Ascending aorta (tissue), 2 donors: ENCODE measurements around the gene POU2AF3. TPM values are rescaled to one million over a fixed set of nuclear protein-coding genes. Genes with fewer than 3 reads are reported as not detected.
"Not testable (repeated sequence)": the region's sequence is repeated elsewhere in the genome, so short reads cannot be mapped to it uniquely, and the experiment has no call there.

Experiments used
- DNase-seq, 2 donors: peaks; one replicate each; pipeline ENCODE4 v3.0.0-alpha.2; 2019; ENCODE audit warnings: low spot score in 2 of 2
- H3K27ac ChIP-seq, 2 donors: fragments of 200-600 bp; sonication (generic); one replicate each; pipeline ENCODE4 v1.5.1; 2016 to 2017; ENCODE audit warnings: mild to moderate bottlenecking in 1 of 2
- H3K27me3 ChIP-seq: fragments of 200-600 bp; sonication (generic); one replicate; pipeline ENCODE4 v1.5.1; 2017
- H3K36me3 ChIP-seq, 2 donors: fragments of 200-600 bp; sonication (generic); one replicate each; pipeline ENCODE4 v1.5.1; 2016
- H3K4me1 ChIP-seq, 2 donors: fragments of 200-600 bp; sonication (generic); one replicate each; pipeline ENCODE4 v1.5.1; 2016 to 2017; ENCODE audit warnings: mild to moderate bottlenecking in 1 of 2
- H3K4me3 ChIP-seq, 2 donors: fragments of 200-600 bp; sonication (generic); one replicate each; pipeline ENCODE4 v1.5.1; 2016 to 2017; ENCODE audit warnings: mild to moderate bottlenecking in 1 of 2
- H3K9me3 ChIP-seq, 2 donors: fragments of 200-600 bp; sonication (generic); one replicate each; pipeline ENCODE4 v1.5.1; 2016
- intact Hi-C: fragments of 100-400 bp; cut with DNase I; formaldehyde crosslinking; loops from one replicate; pipeline ENCODE4 v1.15.1; 2023
- total RNA-seq: library from RNA; depleted of rRNA; stranded (reverse); fragments of >200 nt; gene quantifications from one replicate; pipeline ENCODE4 v1.1.0, GENCODE V29; 2016
- TF ChIP-seq, protein P1 (sequence below), 3 experiments: fragments of 200-600 bp in 2 of 3; fragments of 450-650 bp in 1 of 3; sonication (generic) in 2 of 3; IDR thresholded peaks; one replicate each; pipeline ENCODE4 v1.5.1; 2016 to 2019; ENCODE audit warnings: antibody characterized with exemption in 3 of 3, mild to moderate bottlenecking in 1 of 3, moderate library complexity in 1 of 3

POU2AF3 gene
- total RNA-seq, 1 donor from 2014 or later = not detected

DNA sequence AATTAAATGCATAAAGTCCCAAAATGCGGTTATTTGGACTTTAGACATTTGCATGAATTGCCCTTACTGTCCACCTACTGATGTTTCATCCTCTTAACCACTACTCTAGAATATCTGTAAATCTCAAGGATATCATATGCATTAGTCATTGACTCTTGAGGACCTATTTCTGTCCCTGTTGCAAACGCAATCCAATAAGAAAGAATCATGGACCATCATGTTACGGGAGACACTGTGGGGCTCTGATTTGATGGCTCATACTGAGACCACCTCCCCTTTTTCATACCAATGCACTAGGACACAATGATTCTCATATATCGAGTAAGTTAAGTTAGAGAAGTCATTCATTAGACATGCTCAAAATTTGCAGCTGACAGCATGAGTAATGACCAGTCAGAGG lies 38.5 kb upstream of the POU2AF3 start:
- Histone ChIP-seq H3K27ac (no peak overlapping the region), H3K9me3 (no peaks in the 10 kb centered on the region), H3K27me3 (no peaks in the 10 kb centered on the region), H3K36me3 (no peaks in the 10 kb centered on the region), H3K4me1 (no peaks in the 10 kb centered on the region), H3K4me3 (no peak overlapping the region)
- DNase-seq = no peak
- TF ChIP-seq, protein P1, sequence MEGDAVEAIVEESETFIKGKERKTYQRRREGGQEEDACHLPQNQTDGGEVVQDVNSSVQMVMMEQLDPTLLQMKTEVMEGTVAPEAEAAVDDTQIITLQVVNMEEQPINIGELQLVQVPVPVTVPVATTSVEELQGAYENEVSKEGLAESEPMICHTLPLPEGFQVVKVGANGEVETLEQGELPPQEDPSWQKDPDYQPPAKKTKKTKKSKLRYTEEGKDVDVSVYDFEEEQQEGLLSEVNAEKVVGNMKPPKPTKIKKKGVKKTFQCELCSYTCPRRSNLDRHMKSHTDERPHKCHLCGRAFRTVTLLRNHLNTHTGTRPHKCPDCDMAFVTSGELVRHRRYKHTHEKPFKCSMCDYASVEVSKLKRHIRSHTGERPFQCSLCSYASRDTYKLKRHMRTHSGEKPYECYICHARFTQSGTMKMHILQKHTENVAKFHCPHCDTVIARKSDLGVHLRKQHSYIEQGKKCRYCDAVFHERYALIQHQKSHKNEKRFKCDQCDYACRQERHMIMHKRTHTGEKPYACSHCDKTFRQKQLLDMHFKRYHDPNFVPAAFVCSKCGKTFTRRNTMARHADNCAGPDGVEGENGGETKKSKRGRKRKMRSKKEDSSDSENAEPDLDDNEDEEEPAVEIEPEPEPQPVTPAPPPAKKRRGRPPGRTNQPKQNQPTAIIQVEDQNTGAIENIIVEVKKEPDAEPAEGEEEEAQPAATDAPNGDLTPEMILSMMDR (IDR thresholded peaks at IDR 0.05) = no peak
- intact Hi-C loops = no loop called here

DNA sequence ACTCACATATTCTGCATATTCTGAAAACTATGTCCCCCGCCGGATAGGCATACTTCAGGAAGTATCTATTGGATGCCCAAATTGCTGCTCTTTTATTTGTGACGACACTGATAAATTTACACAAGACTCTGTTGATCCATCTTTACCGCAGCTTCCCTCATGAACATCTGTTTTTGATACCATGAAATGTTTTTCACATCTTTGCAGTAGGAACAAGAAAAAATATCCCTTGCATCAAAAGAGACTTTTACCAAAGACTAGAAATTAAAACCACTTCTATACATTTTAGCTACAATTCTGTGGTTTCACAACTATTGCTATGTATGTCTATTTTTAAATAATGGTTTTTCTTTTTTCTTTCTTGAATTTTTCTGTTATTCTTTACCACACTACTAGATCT lies 37.5 kb upstream of the POU2AF3 start:
- intact Hi-C loops = no loop called here
- TF ChIP-seq, protein P1 (IDR thresholded peaks at IDR 0.05) = no peak
- Histone ChIP-seq H3K4me3 (no peak overlapping the region), H3K27me3 (no peaks in the 10 kb centered on the region), H3K36me3 (no peaks in the 10 kb centered on the region), H3K4me1 (no peaks in the 10 kb centered on the region), H3K27ac (no peak overlapping the region), H3K9me3 (no peaks in the 10 kb centered on the region)
- no peak for DNase-seq

DNA sequence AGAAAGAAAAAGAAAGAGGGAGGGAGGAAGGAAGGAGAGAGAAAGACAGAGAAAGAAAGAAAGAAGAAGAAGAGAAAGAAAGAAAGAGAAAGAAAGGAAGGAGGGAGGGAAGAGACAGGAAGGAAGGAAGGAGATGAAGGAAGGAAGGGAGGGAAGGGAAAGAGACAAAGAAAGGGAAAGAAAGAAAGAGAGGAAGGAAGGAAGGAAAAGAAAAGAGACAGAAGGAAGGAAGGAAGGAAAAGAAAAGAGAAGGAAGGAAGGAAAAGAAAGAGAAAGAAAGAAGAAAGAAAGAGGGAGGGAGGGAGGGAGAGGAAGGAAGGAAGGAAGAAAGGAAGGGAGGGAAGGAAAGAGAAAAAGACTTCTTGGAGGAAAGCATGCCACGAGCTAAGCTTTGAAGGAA lies 33.7 kb upstream of the POU2AF3 start:
- intact Hi-C loops = no loop called here
- Histone ChIP-seq H3K27ac (no peak overlapping the region), H3K27me3 (no peaks in the 10 kb centered on the region), H3K4me3 (no peak overlapping the region), H3K4me1 (no peaks in the 10 kb centered on the region), H3K36me3 (no peaks in the 10 kb centered on the region), H3K9me3 (no peaks in the 10 kb centered on the region)
- no peak for DNase-seq
- TF ChIP-seq, protein P1 (IDR thresholded peaks at IDR 0.05) = no peak

DNA sequence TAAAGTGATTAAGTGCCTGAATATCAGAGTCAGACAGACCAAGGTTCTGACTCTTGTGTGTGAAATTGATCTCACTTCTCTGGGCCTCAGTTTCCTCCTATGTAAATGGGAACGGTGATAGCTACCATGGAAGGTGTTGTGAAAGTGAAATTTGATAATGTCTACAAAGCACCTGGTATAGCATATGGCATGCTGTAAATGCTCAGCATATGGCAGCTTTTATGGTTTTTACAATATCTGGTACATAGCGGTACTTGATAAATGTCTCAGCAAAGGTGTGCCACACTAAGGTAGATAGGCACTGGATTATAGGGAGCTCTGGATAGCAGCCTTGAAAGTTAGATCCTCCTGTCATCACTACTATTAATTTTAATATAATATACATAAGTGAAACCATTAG lies 32.9 kb upstream of the POU2AF3 start:
- no peaks in the 10 kb centered on the region for H3K27me3 ChIP-seq
- no peak for DNase-seq
- no peaks in the 10 kb centered on the region for H3K9me3 ChIP-seq
- TF ChIP-seq, protein P1 (IDR thresholded peaks at IDR 0.05) = no peak
- H3K4me3 ChIP-seq = no peak overlapping the region
- intact Hi-C loops = no loop called here
- H3K4me1 ChIP-seq = no peaks in the 10 kb centered on the region
- no peaks in the 10 kb centered on the region for H3K36me3 ChIP-seq
- H3K27ac ChIP-seq = no peak overlapping the region

DNA sequence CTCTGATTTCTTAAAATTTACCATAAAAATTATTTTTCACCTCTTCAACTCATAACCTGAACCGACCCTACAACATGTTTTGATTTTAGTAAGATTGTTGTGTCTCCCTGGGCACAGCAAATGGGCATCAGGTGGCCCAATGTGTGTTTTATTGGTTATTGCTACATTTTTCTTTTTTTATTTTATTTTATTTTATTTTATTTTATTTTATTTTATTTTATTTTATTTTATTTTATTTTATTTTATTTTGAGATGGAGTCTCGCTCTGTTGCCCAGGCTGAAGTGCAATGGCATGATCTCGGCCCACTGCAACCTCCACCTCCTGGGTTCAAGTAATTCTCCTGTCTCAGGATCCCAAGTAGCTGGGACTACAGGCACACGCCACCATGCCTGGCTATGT lies 30.0 kb upstream of the POU2AF3 start:
- H3K27me3 ChIP-seq, H3K27ac ChIP-seq, H3K4me1 ChIP-seq, intact Hi-C loops, DNase-seq, H3K36me3 ChIP-seq, H3K4me3 ChIP-seq, H3K9me3 ChIP-seq: not testable (repeated sequence)

DNA sequence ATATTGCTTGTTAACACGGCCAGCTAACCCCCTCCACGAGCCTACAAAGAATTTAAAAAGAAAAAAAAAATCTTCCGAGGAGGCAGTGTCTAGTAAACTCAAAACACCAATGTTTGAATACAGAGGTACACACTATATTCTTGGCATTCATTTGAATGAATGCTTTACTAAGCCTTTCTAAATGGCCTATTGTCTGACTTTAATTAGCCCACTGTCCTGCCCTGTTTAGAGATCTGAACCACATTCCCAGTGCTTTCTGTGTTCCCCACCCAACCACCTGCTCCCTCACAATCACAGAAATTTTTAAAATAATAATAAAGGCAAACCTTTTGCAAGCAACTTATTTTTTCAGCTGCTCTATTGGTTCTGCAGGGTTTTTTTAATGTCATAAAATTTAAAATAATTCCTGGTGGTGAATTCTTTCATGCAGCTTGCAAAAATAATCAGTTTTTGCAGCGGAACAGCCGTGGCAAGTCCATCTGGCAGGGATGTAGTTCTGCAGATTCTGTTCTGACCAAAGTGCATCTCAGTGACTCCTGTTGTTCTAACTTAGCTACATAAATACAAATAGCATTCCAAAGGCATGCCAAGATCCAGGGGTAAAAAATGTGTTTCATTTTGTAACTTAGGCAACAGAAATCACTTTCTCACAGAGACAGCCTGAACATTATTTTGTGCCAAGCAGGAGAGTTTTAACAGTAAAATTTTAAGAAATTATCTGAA lies 29.0 kb upstream of the POU2AF3 start:
- Histone ChIP-seq H3K4me3 (no peak overlapping the region), H3K4me1 (no peaks in the 10 kb centered on the region), H3K27ac (no peak overlapping the region), H3K36me3 (no peaks in the 10 kb centered on the region), H3K27me3 (no peaks in the 10 kb centered on the region), H3K9me3 (no peaks in the 10 kb centered on the region)
- DNase-seq = no peak
- intact Hi-C loops = no loop called here
- TF ChIP-seq, protein P1 (IDR thresholded peaks at IDR 0.05) = no peak
